ENCODE measurements around the gene SAC3D1. TPM values are rescaled to one million over a fixed set of nuclear protein-coding genes. Genes with fewer than 3 reads are reported as not detected.
"Not testable (repeated sequence)": the region's sequence is repeated elsewhere in the genome, so short reads cannot be mapped to it uniquely, and the experiment has no call there.

The SAC3D1 gene
- total RNA-seq, 1 donor from 2014 or later: 17.0 TPM

- intact Hi-C loops (cut with micrococcal nuclease): no loop called here
These were observed 19.5 kb upstream of the SAC3D1 start for GRCh38 chr11:65021509-65021908.

GRCh38 chr11:65023502-65023901 is 17.5 kb upstream of the SAC3D1 start:
- intact Hi-C loops (cut with micrococcal nuclease): not testable (repeated sequence)

GRCh38 chr11:65026810-65027209 is 14.2 kb upstream of the SAC3D1 start:
- intact Hi-C loops (cut with micrococcal nuclease): loop anchor here (1.0 to 5.0 kb wide), 16 partner anchors 13 to 588 kb away; partner anchors contain the start of genes ATG2A, CDCA5, FAM89B and MAP3K11

GRCh38 chr11:65027213-65028067 is 13.6 kb upstream of the SAC3D1 start, which contains the start of gene SNX15:
Gene SNX15, plus strand, starts transcription at chr11:65027439. Its CDS starts 99 bp downstream, at chr11:65027538.
- intact Hi-C loops (cut with micrococcal nuclease): loop anchor here (1.0 to 5.0 kb wide), 16 partner anchors 13 to 587 kb away; partner anchors contain the start of genes ATG2A, CDCA5, FAM89B and MAP3K11

GRCh38 chr11:65032216-65032615 is 8.8 kb upstream of the SAC3D1 start:
- intact Hi-C loops (cut with micrococcal nuclease): no loop called here

- intact Hi-C loops (cut with micrococcal nuclease): no loop called here
These were observed 6.6 kb upstream of the SAC3D1 start for GRCh38 chr11:65034423-65034822.

GRCh38 chr11:65035579-65035978 is 5.4 kb upstream of the SAC3D1 start:
- intact Hi-C loops (cut with micrococcal nuclease): no loop called here

- intact Hi-C loops (cut with micrococcal nuclease): no loop called here
These were observed 4.1 kb upstream of the SAC3D1 start for GRCh38 chr11:65036931-65037330.

GRCh38 chr11:65040520-65040846 is 527 bp upstream of the SAC3D1 start:
- intact Hi-C loops (cut with micrococcal nuclease): loop anchor here (1.0 to 2.0 kb wide), 9 partner anchors 13 to 530 kb away; partner anchors contain the start of genes ATG2A, CDCA5, EHD1 and PPP2R5B

GRCh38 chr11:65042891-65043290 is 1.9 kb downstream of the SAC3D1 start:
- intact Hi-C loops (cut with micrococcal nuclease): no loop called here

- intact Hi-C loops (cut with micrococcal nuclease): no loop called here
These were observed 3.0 kb downstream of the SAC3D1 start for GRCh38 chr11:65043881-65044501.

- intact Hi-C loops (cut with micrococcal nuclease): no loop called here
These were observed 4.1 kb downstream of the SAC3D1 start for GRCh38 chr11:65045061-65045460.

- intact Hi-C loops (cut with micrococcal nuclease): no loop called here
These were observed 4.7 kb downstream of the SAC3D1 start for GRCh38 chr11:65045728-65046127.

- intact Hi-C loops (cut with micrococcal nuclease): no loop called here
These were observed 6.8 kb downstream of the SAC3D1 start for GRCh38 chr11:65047581-65048422.

GRCh38 chr11:65051398-65051858 is 10.4 kb downstream of the SAC3D1 start:
- intact Hi-C loops (cut with micrococcal nuclease): no loop called here

- intact Hi-C loops (cut with micrococcal nuclease): no loop called here
These were observed 13.0 kb downstream of the SAC3D1 start for GRCh38 chr11:65053827-65054508.

- intact Hi-C loops (cut with micrococcal nuclease): no loop called here
These were observed 14.5 kb downstream of the SAC3D1 start for GRCh38 chr11:65055538-65055937.

- intact Hi-C loops (cut with micrococcal nuclease): no loop called here
These were observed 16.0 kb downstream of the SAC3D1 start for GRCh38 chr11:65056999-65057398.

GRCh38 chr11:65057526-65057925 is 16.5 kb downstream of the SAC3D1 start:
- intact Hi-C loops (cut with micrococcal nuclease): no loop called here

- intact Hi-C loops (cut with micrococcal nuclease): no loop called here
These were observed 17.0 kb downstream of the SAC3D1 start for GRCh38 chr11:65058012-65058411.

All from T-helper 1 cell treated with Interleukin-12 subunit alpha and Interleukin-12 subunit beta and Interleukin-4 antibody, amounts not matched to agents 30 ng/mL and 1 ng/mL, for 36 hours (primary cell).